GM19468 (cell line): ENCODE measurements around the gene AJM1.
"Not testable (repeated sequence)": the region's sequence is repeated elsewhere in the genome, so short reads cannot be mapped to it uniquely, and the experiment has no call there.

Source experiments
- ATAC-seq: cut with Tn5 transposase; IDR thresholded peaks from one replicate; pipeline ENCODE4 v1.9.1; 2021; ENCODE audit warnings: mild to moderate bottlenecking, moderate library complexity, moderate number of reproducible peaks; ENCODE audit not compliant: unreplicated experiment; ENCODE audit errors: extremely low read depth

The AJM1 gene

GRCh38 chr9:136843159-136843800 is 1.0 kb downstream of the AJM1 start:
- not testable (repeated sequence) for ATAC-seq

- ATAC-seq = not testable (repeated sequence)
Observed at GRCh38 chr9:136843801-136844740, 1.8 kb downstream of the AJM1 start.

- ATAC-seq = no peak
Observed at GRCh38 chr9:136844761-136845464, 2.6 kb downstream of the AJM1 start.

- ATAC-seq = no peak
Observed at GRCh38 chr9:136845465-136846260, 3.4 kb downstream of the AJM1 start.

GRCh38 chr9:136846376-136847087 is 4.3 kb downstream of the AJM1 start:
- ATAC-seq = no peak

GRCh38 chr9:136847088-136847825 is 5.0 kb downstream of the AJM1 start:
- ATAC-seq = no peak

GRCh38 chr9:136847826-136848392 is 5.6 kb downstream of the AJM1 start:
- ATAC-seq = no peak

- ATAC-seq = no peak
Observed at GRCh38 chr9:136848393-136849037, 6.2 kb downstream of the AJM1 start.

GRCh38 chr9:136849038-136849959 is 7.0 kb downstream of the AJM1 start, which contains the start of gene PHPT1:
Gene PHPT1 (plus strand): TSS chr9:136849409. CDS start chr9:136849431, 22 bp downstream.
- ATAC-seq = peak; percentile 29

- no peak for ATAC-seq
Observed at GRCh38 chr9:136849960-136850865, 7.9 kb downstream of the AJM1 start.

- no peak for ATAC-seq
Observed at GRCh38 chr9:136850866-136851775, 8.8 kb downstream of the AJM1 start.

- no peak for ATAC-seq
Observed at GRCh38 chr9:136851941-136852663, 9.8 kb downstream of the AJM1 start, which contains the start of gene MAMDC4. Gene MAMDC4 (plus strand): TSS chr9:136852346. CDS start chr9:136852417, 71 bp downstream.

GRCh38 chr9:136852664-136853595 is 10.7 kb downstream of the AJM1 start:
- no peak for ATAC-seq
